ENCODE data around the gene SCN4A.
A peak's percentile ranks its signal among the peaks of the same experiment; 100 is the strongest.
"Not testable (repeated sequence)": the region's sequence is repeated elsewhere in the genome, so short reads cannot be mapped to it uniquely, and the experiment has no call there.

SCN4A gene

DNA sequence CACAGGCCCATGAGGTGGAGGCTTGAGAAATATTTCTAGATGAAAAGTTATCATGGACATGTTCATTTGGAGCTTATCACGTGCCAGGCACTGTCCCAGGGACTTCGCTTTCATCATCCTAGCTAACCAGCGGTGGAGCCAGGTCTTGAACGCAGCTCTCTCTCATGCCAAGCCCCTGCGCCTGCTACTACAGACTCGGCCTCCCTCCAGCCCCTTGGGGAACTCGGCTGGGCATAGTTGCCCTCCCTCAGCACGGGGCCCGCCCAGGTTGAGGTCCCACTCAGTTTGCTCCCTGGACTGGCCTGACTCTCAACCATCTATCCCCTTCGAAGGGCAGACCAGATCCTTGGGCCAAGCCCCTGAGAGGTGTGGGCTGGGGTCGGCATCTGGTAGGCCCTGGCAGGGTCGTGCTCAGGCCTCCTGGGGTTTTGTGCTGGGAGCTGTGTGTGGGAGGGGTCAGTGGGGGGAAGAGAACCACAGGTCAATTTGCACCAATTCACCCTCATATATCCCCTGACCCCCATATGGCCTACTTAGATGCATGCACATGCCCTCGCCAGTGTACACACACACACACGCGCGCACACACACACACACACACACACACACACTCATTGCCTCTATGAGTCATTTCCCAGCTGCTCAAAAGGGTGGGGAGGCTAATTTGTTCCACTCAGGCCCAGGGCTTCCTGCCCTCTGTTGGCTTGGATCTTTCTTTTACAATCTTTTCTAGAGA lies 12.1 kb upstream of the SCN4A start:
- DNase-seq, result no peak

DNA sequence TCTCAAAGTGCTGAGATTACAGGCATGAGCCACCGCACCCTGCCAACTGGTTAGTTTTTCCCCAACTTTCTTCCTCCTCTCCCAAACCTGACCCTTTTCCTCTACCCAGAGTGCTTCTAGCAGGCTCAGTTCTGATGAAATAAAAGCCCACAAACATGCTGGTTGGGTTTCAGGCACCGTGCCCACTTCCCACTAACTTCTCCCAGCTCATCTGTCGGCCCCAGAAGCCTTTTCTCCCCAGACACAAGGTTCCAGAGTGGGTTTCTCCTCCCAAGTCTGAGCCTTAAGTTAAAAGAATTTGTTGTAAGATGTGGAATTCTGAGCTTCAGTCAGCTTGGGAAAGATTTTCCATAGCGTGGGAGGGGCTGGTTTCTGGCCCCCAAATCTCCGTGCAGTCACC lies 11.5 kb upstream of the SCN4A start:
- DNase-seq, result no peak

DNA sequence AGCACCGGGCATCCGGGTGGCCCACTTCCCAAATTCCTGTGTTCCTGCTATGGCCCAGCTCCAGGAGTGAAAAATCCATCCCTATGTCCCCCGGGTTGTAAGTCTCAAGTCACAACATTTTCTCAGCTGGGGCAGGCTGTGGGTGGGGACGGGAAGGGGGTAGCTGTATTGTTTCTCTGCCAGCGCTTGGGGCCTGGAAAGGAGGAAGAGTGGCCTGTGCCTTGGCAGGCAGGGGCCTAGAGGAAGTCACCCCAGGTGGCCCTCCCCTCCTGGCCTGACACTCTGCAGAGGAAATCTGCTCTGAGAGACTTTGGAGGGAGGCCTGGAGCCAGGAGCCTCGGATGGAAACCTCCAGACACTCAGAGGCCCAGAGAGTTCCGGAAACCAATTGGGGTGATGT lies 10.6 kb upstream of the SCN4A start:
- no peak for DNase-seq

DNA sequence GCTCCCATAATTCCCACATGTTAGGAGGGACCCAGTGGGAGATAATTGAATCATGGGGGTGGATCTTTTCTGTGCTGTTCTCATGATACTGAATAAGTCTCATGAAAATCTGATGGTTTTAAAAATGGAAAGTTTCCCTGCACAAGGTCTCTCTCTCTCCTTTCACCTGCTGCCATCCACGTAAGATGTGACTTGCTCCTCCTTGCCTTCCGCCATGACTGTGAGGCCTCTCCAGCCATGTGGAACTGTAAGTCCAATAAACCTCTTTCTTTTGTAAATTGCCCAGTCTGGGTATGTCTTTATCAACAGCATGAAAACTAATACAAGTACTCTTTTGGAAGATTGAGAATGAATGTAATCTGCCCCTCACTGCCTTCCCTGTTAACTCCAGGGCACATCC lies 9.9 kb upstream of the SCN4A start:
- DNase-seq, result not testable (repeated sequence)

DNA sequence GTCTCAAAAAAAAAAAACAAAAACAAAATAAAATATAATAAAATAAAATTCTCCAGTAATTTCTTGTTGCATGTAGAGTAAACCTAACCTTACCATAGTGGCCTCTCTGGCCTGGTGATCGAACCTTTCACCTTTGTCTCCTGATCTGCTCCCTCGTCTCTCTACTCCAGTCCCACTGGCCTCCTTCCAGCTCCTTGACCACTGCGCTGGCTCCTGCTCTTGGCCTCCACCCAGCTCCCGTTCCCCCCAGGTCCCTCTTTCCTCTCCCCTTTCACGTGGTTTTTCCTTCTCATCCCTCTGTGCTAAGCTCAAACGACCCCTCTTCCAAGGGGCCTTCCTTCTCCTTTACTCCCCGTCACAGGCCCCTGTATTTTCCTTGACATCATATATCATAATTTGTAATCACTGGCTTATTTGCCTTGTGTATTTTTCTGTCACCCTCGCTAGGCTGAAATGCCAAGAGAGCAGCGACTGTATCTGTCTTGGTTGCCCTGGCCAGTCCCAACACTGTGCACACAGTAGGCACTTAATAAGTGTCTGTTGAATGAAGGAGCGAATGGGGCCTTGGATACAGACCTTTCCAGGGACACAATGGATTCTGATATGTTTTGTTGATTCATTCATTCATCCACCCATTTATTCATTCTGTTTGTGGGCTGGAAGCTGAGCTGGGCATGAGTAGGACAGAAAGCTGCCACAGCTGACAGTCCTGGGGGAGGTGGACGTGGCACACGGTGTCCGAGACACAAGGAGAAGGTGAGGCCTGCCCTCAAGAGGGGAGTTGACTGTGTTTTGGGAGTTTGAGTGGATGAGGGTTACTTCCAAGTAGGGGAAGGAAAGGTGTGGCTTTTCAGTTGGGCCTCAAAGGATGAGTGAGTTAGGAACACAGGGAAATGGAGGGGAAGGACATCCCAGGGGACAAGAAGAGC lies 5.8 kb upstream of the SCN4A start:
- DNase-seq, result no peak

DNA sequence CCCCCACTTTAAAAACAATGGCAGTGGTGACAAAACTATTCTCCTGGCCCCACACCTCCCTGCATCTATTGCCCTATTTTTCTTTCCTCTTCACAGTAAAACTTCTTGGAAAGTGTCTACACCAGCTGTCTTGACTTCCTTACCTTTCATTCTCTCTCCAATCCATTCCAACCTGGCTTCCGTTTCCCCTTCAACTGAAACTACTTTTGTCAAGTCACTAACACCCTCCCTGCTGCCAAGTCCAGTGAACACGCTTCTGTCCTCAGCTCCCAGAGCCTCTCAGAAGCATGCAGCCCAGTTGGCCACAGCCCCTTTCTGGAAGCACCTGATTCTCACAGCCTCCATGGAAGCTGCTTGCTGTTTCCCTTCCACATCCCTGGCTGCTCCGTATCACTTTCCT lies 4.0 kb upstream of the SCN4A start:
- no peak for DNase-seq

DNA sequence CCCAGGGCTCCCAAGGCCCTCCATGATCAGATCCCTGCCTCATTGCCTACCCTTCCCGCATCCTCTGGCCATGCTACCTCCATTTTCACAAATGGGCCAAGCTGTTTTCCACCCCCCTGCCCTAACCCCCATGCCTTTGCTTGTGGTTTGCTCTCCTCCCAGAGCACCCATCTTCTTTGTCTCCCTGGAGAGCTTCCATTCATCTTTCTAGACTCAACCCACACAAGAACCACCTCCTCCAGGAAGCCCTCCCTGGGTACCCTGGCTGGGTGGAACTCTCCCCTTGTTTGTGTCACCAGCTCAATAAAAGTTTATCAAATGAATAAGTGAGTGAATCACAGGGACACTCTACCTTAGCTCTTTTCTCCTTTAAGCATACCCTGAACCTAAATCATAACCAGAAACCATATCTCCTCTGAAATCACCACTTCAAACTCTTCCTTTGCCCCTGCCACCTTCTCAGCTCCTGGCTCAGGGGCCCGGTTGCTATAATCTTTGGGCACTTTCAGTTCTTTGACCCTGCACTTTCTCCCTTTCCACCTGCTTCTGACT lies 2.9 kb upstream of the SCN4A start:
- DNase-seq, result no peak

DNA sequence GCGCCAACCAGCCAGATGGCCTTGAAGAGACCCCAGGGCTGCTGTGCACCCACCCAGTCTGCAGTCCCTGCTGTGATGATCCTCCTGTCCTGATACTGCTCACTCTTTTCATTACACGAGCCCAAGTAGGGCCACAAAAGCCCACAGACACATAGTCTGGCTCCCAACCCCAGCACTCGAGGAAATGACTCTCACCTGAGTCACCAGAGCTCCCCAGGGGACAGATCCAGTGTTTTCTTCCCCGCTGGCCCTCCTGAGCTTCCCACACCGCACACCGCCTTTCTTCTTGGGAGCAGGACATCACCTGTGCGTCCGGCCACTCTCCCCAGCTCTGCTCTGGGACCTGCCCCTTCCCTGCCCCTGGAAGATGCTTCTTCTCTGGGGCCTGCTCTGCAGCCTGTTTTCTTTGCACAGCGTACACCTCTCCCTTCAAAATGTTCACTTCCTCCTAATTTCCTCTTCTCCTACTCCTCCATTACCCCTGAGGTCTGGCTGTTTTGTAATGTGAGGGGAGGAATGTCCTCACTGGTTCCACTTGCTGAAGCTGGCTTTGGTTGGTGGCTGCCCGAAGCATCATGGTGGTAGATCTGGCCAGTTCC lies 2.0 kb upstream of the SCN4A start:
- DNase-seq, result no peak

DNA sequence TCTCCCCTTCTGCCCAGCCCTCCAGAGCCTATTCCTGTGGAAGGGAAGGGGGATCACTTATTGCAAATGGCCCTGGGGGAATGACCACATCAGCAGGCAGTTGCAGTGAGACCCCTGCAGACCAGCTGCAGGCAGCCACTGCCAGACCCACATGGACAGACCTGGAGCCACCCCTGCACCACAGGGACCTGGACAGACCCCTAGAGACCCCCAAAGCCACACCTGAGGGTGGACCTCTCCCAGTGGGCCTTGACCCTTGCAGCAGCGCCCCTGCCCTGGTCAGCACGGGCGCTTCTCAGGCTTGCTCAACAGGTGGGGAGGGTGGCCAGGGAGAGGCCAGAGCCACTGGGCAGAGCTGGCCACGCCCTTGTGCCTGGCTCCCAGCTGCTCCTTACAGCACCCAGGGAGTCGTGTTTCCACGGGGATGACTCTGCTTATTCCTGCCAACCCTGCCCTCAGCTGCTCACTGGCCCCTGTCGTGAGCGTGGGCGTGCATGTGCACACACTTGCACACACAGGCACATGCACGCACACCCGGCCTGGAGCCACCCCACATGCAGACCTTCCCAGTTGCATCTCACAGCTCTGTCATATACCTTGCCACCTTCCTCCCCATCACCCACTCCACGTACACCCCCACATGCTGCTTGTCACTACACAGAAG lies 1.3 kb upstream of the SCN4A start:
- DNase-seq, result peak; percentile 41

DNA sequence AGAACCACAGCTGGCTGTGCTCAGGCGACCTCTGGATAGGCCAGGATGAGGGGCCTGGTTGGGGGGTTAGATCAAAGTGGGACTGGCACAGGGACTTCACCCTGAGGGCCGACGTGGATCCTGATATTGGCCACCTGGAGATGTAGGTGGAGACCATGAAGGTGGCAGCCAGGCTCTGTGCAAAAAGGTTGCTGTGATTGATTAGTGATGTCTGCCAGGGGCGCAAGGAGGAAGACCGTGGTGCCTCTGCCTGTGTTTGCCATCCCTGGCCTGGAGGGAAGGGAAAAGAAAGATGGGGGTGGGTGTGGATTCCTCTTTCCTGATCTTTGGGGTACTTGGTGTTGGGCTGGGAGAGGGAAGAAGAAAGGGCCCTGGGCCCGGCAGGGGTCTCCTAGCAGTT lies 529 bp upstream of the SCN4A start:
- no peak for DNase-seq

DNA sequence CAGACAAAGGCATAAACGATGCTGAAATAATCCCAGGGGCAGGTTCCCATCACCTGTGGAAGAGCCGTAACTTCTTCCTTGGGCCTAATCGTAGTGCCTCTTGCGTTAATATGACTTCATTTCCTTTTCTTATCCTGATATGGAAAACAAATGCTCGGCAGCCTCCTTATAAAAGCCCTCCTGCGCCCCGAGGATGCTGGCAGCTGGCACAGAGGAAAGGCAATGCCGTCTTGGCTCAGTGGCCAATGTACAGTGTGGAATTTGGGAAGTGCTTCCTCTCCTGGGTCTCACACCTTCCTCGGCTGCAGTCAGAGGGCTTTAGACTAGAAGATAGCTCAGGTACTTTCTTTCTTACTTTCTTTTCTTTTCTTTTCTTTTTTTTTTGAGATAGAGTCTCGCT lies 3.4 kb downstream of the SCN4A start:
- DNase-seq, result no peak

DNA sequence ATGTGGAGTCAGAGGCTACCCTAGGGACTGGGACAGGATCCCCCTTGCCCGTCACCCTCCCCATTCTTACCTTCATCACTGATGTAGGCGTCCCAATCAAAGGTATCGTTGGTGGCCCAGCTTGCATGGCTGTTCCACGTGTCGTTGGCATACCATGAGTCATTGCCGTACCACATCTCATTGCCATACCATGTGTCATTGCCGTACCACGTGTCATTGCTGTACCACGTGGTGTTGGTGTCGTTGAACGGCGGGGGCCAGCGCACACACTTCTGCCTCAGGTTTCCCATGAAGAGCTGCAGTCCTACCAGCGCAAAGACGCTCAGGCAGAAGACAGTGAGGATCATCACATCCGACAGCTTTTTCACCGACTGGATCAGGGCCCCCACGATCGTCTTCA lies 4.8 kb downstream of the SCN4A start:
- DNase-seq, result no peak

DNA sequence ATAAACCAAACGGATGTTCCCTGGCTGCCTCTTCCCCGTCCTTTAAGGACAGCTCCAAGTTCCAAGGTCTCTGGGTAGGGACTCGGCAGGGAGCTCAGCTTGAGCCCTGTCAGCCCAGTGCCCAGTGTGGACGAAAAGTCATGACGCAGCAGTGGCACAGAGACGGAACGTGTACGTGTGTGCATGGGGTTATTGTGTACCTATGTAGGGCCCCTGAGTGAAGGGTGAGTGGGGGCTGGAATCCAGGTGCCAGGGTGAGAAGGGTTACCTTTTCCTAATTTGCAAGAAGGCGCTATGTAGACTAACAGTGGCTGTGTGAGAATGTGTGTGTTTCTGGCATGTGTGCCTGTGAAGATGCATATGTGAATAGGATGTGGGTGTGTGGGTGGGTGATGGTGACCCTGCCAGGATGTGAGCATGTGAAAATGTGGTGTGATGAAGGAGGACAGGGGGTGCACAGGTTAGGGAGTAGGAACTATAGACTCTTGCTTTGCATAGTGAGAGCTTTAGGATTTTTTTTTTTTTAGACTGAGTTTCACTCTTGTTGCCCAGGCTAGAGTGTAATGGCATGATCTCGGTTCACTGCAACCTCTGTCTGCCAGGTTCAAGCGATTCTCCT lies 6.0 kb downstream of the SCN4A start:
- DNase-seq, result no peak

DNA sequence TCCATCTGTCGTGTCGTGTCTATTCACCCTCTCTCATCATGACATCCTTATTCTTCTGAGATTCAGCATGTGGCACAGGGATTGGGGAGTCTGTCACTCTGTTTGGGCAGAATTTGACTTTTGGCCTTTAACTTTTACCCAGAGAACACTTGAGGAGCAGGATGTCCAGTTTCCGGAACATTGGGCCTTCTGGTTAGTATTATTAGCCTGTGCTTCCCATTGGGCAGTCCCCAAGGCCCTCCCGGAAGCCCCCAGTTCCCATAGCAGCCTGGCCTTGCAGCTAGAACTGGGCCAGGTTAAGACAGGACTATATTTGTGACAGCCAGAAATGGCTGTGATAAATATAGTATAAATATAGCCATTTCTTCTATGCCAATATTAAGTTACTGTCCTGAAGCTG lies 9.6 kb downstream of the SCN4A start:
- no peak for DNase-seq

DNA sequence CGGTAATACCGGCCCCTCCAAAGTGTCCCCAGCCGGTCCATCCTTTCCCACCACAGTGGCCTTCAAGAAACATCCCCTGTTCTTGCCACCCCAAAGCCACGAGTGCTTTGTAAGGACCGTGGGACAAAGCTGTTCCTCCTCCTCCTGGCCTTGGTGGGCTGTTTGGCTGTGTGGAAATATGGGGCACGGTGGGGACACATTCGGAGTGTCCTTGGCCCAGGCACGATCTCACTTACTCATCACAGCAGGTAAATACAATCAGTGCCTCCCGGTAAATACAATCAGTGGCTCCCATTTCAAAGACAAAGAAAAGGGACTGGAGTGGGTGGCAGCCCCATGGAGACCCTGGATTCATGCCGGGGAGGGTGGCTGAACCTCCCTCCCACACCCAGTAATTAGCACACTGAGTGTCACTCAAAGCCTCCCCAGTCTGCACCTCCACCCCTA lies 10.4 kb downstream of the SCN4A start:
- DNase-seq, result peak; percentile 78

DNA sequence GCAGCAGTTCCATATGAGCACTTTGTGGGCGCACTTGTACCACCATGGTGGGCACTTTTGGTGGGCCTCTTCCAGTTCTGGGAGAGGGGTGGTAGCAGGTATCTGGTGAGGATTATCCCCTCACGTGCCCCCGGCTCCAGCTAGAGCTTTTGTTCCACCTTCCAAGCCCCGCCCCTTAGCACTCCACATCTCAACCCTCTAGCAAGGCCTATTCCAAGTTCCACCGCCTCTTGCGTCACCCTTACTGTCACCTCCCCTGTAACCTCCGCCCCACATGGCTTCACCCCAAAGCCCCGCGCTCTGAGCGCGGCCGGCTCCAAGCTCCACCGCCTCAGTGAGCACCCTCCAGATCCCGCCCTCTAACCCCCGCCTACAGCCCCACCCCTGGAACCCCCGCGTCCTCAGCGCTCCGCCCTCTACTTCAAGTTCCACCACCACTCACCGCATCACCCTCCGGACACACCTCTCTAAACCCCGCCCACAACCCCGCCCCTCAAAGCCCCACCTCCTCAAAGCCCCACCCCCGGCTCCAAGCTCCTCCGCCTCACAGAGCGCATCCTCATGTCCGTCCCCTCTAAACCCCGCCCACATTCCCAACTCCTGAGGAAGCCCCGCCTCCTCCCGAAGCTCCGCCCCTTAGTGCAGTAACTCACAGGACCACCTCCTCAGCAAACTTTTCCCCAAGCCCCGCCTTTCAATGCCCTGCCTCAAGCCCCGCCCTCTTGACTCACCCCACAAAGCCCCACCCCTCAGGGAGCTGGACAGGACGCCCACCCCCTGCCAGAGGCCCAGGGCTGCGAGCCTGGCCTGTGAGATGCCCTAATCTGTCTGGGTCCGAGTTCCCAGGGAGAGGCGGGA lies 11.1 kb downstream of the SCN4A start:
- no peak for DNase-seq

DNA sequence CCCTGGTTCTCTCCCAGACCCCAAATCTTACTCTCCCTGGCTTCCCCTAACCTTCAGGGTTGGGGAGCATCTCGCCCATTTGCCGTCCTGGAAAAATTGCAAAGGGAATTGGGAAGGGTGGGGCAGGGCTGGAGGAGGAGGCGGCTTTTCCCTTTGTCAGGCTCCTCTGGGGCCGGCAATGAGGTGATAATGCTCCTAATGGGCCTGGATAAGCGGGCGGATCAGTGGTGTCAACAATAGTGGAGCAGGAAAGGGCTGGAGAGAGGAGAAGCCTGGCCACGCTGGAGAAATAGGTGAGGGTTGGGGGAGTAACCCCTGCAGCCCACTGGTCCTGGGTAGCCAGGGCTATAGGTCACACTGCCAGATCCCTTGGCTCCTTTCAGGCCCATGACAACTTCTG lies 12.3 kb downstream of the SCN4A start:
- DNase-seq, result no peak

DNA sequence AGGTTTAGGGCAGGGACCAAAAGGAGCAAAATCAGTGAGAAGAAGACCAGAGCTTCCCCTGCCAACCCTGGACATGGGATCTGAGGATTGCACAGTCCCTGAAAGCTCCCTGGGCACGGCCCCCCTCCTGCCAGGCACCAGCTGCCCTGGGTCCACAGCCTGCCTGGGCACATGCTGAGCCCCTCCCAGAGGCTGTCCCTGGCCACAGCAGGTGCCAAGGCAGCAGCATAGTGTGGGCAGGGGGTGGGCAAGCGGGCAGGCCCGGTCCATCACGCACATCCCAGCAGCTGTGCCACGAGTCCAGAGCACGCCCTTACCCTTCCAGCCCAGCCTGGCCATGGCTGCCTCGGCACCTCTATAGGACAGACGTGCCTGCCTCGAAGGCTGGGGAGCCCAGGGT lies 12.7 kb downstream of the SCN4A start:
- peak; percentile 59 for DNase-seq

DNA sequence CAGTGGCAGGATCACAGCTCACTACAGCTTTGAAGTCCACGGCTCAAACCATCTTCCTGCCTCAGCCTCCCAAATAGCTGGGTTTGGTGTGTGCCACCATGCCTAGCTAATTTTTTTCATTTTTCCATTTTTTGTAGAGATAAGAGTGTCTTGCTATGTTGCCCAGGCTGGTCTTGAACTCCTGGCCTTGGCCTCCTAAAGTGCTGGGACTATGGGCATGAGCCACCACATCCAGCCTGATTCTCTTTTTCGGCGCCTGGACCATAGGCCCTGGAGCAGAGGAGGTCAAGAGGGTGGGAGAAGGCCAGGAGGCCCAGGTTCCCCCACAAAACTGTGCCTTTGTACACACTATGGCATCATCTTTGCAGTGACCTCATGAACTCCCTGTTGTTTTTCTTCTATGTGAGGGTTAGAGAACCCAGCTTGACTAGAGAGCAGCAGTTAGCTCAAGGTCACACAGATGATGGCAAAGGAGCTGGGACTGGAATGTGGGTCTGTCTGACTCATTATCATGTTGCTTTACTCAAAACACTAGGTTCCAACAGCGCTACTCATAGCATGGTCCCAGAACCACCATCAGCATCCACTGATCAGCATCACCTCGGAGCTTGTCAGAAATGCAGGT lies 16.3 kb downstream of the SCN4A start:
- no peak for DNase-seq

DNA sequence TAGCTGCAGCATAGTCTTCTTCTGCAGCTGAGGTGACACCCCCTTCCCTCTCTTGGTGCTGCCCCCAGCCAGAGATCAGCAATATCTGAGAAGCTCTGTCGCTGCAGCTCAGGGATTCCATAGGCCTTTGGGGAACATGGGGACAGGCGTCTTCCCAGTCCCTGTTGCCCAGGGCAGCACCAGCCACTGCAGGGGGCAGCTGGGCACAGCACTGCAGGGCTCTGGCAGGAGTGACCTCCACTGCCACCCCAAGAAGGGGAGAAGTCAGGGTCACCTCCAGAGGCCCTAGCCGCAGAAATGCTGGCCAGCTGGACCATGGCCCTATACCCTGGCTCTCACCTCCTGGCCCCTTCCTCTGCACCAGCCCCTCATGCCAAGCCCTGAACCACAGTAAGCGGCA lies 16.9 kb downstream of the SCN4A start:
- no peak for DNase-seq

DNA sequence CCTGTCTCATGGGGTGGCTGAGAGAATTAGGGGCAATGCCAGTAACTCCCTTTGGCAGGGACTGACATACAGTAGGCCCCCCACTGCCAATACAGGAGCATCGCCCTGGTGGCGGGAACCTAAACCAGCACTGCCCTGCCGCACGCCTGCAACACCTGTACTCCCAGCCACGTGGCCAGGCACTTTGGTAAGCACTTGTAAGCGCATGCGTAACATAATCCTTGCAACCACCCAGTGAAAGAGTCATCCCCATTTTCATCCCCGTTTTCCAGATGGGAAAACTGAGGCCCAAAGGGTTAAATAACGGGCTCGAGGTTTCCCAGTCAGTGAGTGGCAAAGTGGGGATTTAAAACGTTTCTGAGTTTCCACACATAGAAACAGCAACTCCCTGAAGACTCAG lies 17.5 kb downstream of the SCN4A start:
- DNase-seq, result no peak
